SK-N-SH (cell line): ENCODE results near the gene CD19. TPM values are rescaled to one million over a fixed set of nuclear protein-coding genes. Genes with fewer than 3 reads are reported as not detected.

Source experiments
- CTCF ChIA-PET: fragments of 300-600, 350-600 bp; formaldehyde crosslinking; extraction: SDS; loops from one replicate; lab custom pipeline; 2021; lab: Yijun Ruan, JAX
- POLR2A ChIA-PET: fragments of 350-600 bp; sonication (Branson Sonifier 250); formaldehyde crosslinking; extraction: SDS; loops from one replicate; lab custom pipeline; 2020; ENCODE audit warnings: antibody characterized with exemption, inconsistent platforms; lab: Yijun Ruan, JAX
- DNase-seq: peaks from one replicate; pipeline ENCODE4 v3.0.0; 2012
- H2AFZ ChIP-seq: fragments of 200-600 bp; sonication (generic); 2 replicates; pipeline ENCODE4 v1.8.1; 2016; ENCODE audit warnings: antibody characterized with exemption, mild to moderate bottlenecking, low read depth
- H3F3A ChIP-seq: fragments of 200-600 bp; sonication (generic); replicated peaks from 2 replicates; pipeline ENCODE3; 2016; ENCODE audit warnings: antibody characterized with exemption, mild to moderate bottlenecking; ENCODE audit not compliant: insufficient read depth
- H3K27ac ChIP-seq, 2 experiments: fragments of 200-500 bp in 1 of 2; fragments of 200-600 bp in 1 of 2; sonication (Bioruptor generic) in 1 of 2; sonication (generic), shearing (Covaris generic) in 1 of 2; 2 replicates each; pipeline versions ENCODE4 v1.5.1 to v1.6.1; 2014 to 2016; ENCODE audit warnings: low read depth in 2 of 2, inconsistent platforms in 1 of 2, low read length in 1 of 2, mild to moderate bottlenecking in 1 of 2, mixed read lengths in 1 of 2
- H3K27me3 ChIP-seq: fragments of 200-600 bp; sonication (generic), shearing (Covaris generic); 2 replicates; pipeline ENCODE4 v1.6.1; 2016; ENCODE audit warnings: mixed run types; ENCODE audit not compliant: insufficient read depth
- H3K36me3 ChIP-seq, 2 experiments: fragments of 200-500 bp in 1 of 2; fragments of 200-600 bp in 1 of 2; sonication (Bioruptor generic) in 1 of 2; sonication (generic) in 1 of 2; replicated peaks in 1 of 2; 2 replicates each; pipeline versions ENCODE3 to v1.5.1; 2014 to 2016; ENCODE audit warnings: low read length in 1 of 2, mild to moderate bottlenecking in 1 of 2; ENCODE audit not compliant: insufficient read depth in 2 of 2, control insufficient read depth in 1 of 2
- H3K4me1 ChIP-seq, 2 experiments: fragments of 200-500 bp in 1 of 2; fragments of 200-600 bp in 1 of 2; sonication (Bioruptor generic) in 1 of 2; sonication (generic), shearing (Covaris generic) in 1 of 2; 2 replicates each; pipeline versions ENCODE4 v1.5.1 to v1.6.1; 2014 to 2016; ENCODE audit warnings: low read depth in 1 of 2, low read length in 1 of 2, mixed run types in 1 of 2; ENCODE audit not compliant: insufficient read depth in 2 of 2, control insufficient read depth in 1 of 2
- H3K4me2 ChIP-seq: fragments of 200-600 bp; sonication (generic), shearing (Covaris generic); 2 replicates; pipeline ENCODE4 v1.6.1; 2017; ENCODE audit warnings: mixed run types
- H3K4me3 ChIP-seq, 2 experiments: fragments of 200-500 bp in 1 of 2; fragments of 200-600 bp in 1 of 2; sonication (Bioruptor generic) in 1 of 2; sonication (generic), shearing (Covaris generic) in 1 of 2; 2 replicates each; pipeline versions ENCODE4 v1.5.1 to v1.8.1; 2014 to 2016; ENCODE audit warnings: low read depth in 2 of 2, inconsistent platforms in 1 of 2, low read length in 1 of 2, mild to moderate bottlenecking in 1 of 2, mixed read lengths in 1 of 2, moderate library complexity in 1 of 2
- H3K79me2 ChIP-seq: fragments of 200-600 bp; sonication (generic); 2 replicates; pipeline ENCODE4 v1.8.1; 2017; ENCODE audit warnings: mild to moderate bottlenecking; ENCODE audit not compliant: insufficient read depth
- H3K9ac ChIP-seq: fragments of 200-600 bp; sonication (generic); 2 replicates; pipeline ENCODE4 v1.6.1; 2017; ENCODE audit warnings: mixed run types
- H3K9me2 ChIP-seq: fragments of 200-600 bp; sonication (generic); 2 replicates; pipeline ENCODE4 v1.6.1; 2017; ENCODE audit warnings: mixed run types
- H3K9me3 ChIP-seq: fragments of 200-600 bp; sonication (generic); 2 replicates; pipeline ENCODE4 v1.6.1; 2017; ENCODE audit warnings: mixed run types, mild to moderate bottlenecking, moderate library complexity
- H4K20me1 ChIP-seq: fragments of 200-600 bp; sonication (generic); 2 replicates; pipeline ENCODE4 v1.6.1; 2017; ENCODE audit warnings: mild to moderate bottlenecking, mixed run types; ENCODE audit not compliant: insufficient read depth
- CHD2 ChIP-seq: fragments of 150-350 bp; IDR thresholded peaks from 2 replicates; pipeline ENCODE4 v1.6.1; 2018; ENCODE audit warnings: low read length; ENCODE audit not compliant: partially characterized antibody
- ELF1 ChIP-seq: IDR thresholded peaks from 2 replicates; pipeline ENCODE4 v1.4.0; 2012
- EP300 ChIP-seq, 2 experiments: IDR thresholded peaks; 2 replicates each; pipeline versions ENCODE4 v1.4.0 to v1.6.1; 2012; ENCODE audit warnings: borderline replicate concordance in 1 of 2, low read depth in 1 of 2, low read length in 1 of 2
- EZH2phosphoT487 ChIP-seq: fragments of 200-600 bp; sonication (generic); IDR thresholded peaks from 2 replicates; pipeline ENCODE4 v1.6.1; 2017; ENCODE audit warnings: low read depth, mixed run types, mild to moderate bottlenecking, antibody characterized with exemption, moderate library complexity, borderline replicate concordance
- FOXM1 ChIP-seq: IDR thresholded peaks from 2 replicates; pipeline ENCODE4 v1.4.0; 2012; ENCODE audit warnings: low read depth, mild to moderate bottlenecking
- GABPA ChIP-seq: IDR thresholded peaks from 2 replicates; pipeline ENCODE4 v1.4.0; 2012; ENCODE audit warnings: low read depth, mild to moderate bottlenecking
- JUND ChIP-seq: IDR thresholded peaks from 2 replicates; pipeline ENCODE4 v1.4.0; 2012
- MXI1 ChIP-seq: IDR thresholded peaks from 2 replicates; pipeline ENCODE4 v1.6.1; 2012; ENCODE audit warnings: mild to moderate bottlenecking, low read depth, low read length, improper control_type of control experiment
- NFIC ChIP-seq: IDR thresholded peaks from 2 replicates; pipeline ENCODE4 v1.4.0; 2012; ENCODE audit warnings: borderline replicate concordance
- NRF1 ChIP-seq: IDR thresholded peaks from 2 replicates; pipeline ENCODE4 v1.6.1; 2012; ENCODE audit warnings: low read depth, mild to moderate bottlenecking, low read length
- RAD21 ChIP-seq: IDR thresholded peaks from 2 replicates; pipeline ENCODE4 v1.6.1; 2012; ENCODE audit warnings: mild to moderate bottlenecking, low read length
- RFX5 ChIP-seq: IDR thresholded peaks from 2 replicates; pipeline ENCODE4 v1.6.1; 2012; ENCODE audit warnings: mild to moderate bottlenecking, improper control_type of control experiment, low read length
- SMC3 ChIP-seq: IDR thresholded peaks from 2 replicates; pipeline ENCODE4 v1.6.1; 2012; ENCODE audit warnings: low read depth, low read length, improper control_type of control experiment
- TAF1 ChIP-seq: IDR thresholded peaks from 2 replicates; pipeline ENCODE4 v1.6.1; 2012; ENCODE audit warnings: low read depth, mild to moderate bottlenecking, low read length, moderate library complexity, borderline replicate concordance
- TCF12 ChIP-seq: IDR thresholded peaks from 2 replicates; pipeline ENCODE4 v1.4.0; 2012
- YY1 ChIP-seq: IDR thresholded peaks from 2 replicates; pipeline ENCODE4 v1.4.0; 2012; ENCODE audit warnings: low read depth, mild to moderate bottlenecking
- WGBS: methylation state at CpG from one replicate; pipeline ENCODE4 v1.1.6; 2017; ENCODE audit warnings: low lambda C conversion rate; 5-methylcytosine and 5-hydroxymethylcytosine counted together
- polyA plus RNA-seq, 3 experiments: library from polyadenylated mRNA; depleted of rRNA; stranded (reverse); fragments of >200 nt; gene quantifications; 2 replicates each; pipeline ENCODE4 v1.2.3, GENCODE V29; 2012
- TF ChIP-seq, protein P1 (sequence below): fragments of 150-350 bp; IDR thresholded peaks from 2 replicates; pipeline ENCODE4 v1.6.1; 2017; ENCODE audit warnings: antibody characterized with exemption, low read length, low read depth, borderline replicate concordance
- TF ChIP-seq, protein P2 (sequence below): IDR thresholded peaks from 2 replicates; pipeline ENCODE4; 2012
- TF ChIP-seq, protein P3 (sequence below): IDR thresholded peaks from 2 replicates; pipeline ENCODE4 v1.4.0; 2012; ENCODE audit warnings: low read depth, borderline replicate concordance
- TF ChIP-seq, protein P4 (sequence below): IDR thresholded peaks from 2 replicates; pipeline ENCODE4 v1.4.0; 2012; ENCODE audit warnings: low read depth, borderline replicate concordance
- TF ChIP-seq, protein P5 (sequence below): IDR thresholded peaks from 2 replicates; pipeline ENCODE4 v1.6.1; 2012; ENCODE audit warnings: mild to moderate bottlenecking, low read depth, low read length, moderate library complexity
- TF ChIP-seq, protein P6 (sequence below): fragments of 200-600 bp; sonication (generic); IDR thresholded peaks from 2 replicates; pipeline ENCODE4 v1.6.1; 2017; ENCODE audit warnings: antibody characterized with exemption, mild to moderate bottlenecking, moderate library complexity

The CD19 gene
- polyA plus RNA-seq, 1 of the 3 experiments (the other 2 are of a cell fraction), result not detected

DNA sequence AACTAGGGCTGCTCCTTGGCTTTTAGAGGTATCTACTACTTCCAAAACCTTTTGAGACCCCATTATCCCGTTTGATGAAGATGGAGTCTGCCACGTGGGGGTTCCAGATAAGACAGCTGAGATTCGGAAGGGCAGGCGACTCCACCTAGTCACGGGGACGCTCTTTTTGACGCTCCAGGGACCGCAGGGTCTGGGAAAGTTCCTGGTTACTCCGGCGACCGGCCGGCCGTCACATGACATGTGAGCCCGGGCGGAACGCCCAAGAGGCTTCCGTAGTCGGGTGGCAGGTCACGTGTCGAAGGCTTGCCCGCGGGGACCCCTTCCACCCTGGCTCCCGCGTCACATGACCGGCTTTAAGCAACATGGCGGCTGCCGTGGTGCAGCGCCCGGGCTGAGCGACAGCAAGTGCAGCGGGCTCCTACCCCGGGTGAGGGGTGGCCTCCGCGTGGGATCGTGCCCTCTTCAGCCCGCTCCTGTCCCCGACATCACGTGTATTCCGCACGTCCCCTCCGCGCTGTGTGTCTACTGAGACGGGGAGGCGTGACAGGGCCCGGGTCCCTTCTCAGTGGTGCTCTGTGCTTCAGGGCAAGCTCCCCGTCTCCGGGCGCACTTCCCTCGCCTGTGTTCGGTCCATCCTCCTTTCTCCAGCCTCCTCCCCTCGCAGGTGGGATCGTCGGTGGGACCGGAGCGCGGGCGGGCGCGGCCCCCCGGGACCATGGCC lies 42.8 kb downstream of the CD19 start, which contains the start of gene SPNS1:
SPNS1 (plus strand) TSS at position 342 of the 721 bp plus-strand sequence; CDS start at position 716, 374 bp downstream.
- Histone ChIP-seq H3K27me3 (no peaks in the 10 kb centered on the region), H2AFZ (peak within 1 kb of the TSS; percentile 66), H3K4me3 (peak within 1 kb of the TSS; percentile 66 to 83), H3K9me2 (no peaks in the 10 kb centered on the region), H3K9me3 (no peaks in the 10 kb centered on the region), H3F3A (peaks cover 7% of the 10 kb centered on the region), H3K4me2 (peak within 1 kb of the TSS; percentile 81), H3K4me1 (peaks cover 5 to 8% of the 10 kb centered on the region in 2 experiments; a peak in 2 of 4 replicates), H4K20me1 (no peaks in the 10 kb centered on the region), H3K27ac (peak within 1 kb of the TSS; percentile 93), H3K36me3 (no peaks in the 10 kb centered on the region), H3K79me2 (peaks cover 27% of the 10 kb centered on the region), H3K9ac (peak within 1 kb of the TSS; percentile 84)
- CTCF ChIA-PET, result interaction anchor here (0.9 to 2.0 kb wide), 10 partner anchors 11 to 153 kb away, joined by 3 to 8 read pairs (median 4); partner anchors contain the start of genes ATXN2L and NFATC2IP
- POLR2A ChIA-PET, result interaction anchor here (0.9 to 1.9 kb wide), 6 partner anchors 10 to 152 kb away, joined by 3 to 10 read pairs (median 5); partner anchors contain the start of genes ATXN2L, LAT, NFATC2IP and SH2B1
- WGBS, result 2% methylated on average over 40 of the region's 60 CpGs
- DNase-seq, result peak; percentile 99
- TF ChIP-seq FOXM1 (no peak), YY1 (peak; percentile 98), EZH2phosphoT487 (no peak), ELF1 (peak; percentile 81; the same call in 1 of the 2 replicates), CHD2 (peak; percentile 88), TCF12 (peak; percentile 6; the same call in 1 of the 2 replicates), EP300 (IDR thresholded peaks at IDR 0.05; ENCODE audit: borderline replicate concordance in 1 of 2, low read depth in 1 of 2, low read length in 1 of 2) (0 out of 4 replicates have a peak, but pooled peaks of 1 of the 2 experiments have one; percentile 22), NRF1 (no peak), GABPA (no peak), TAF1 (peak; percentile 93), NFIC (no peak), RAD21 (no peak), JUND (no peak; the same call in 1 of the 2 replicates), SMC3 (no peak), RFX5 (no peak), MXI1 (peak; percentile 95)
- TF ChIP-seq, protein P1, sequence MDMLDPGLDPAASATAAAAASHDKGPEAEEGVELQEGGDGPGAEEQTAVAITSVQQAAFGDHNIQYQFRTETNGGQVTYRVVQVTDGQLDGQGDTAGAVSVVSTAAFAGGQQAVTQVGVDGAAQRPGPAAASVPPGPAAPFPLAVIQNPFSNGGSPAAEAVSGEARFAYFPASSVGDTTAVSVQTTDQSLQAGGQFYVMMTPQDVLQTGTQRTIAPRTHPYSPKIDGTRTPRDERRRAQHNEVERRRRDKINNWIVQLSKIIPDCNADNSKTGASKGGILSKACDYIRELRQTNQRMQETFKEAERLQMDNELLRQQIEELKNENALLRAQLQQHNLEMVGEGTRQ, result peak; percentile 99
- TF ChIP-seq, protein P2, sequence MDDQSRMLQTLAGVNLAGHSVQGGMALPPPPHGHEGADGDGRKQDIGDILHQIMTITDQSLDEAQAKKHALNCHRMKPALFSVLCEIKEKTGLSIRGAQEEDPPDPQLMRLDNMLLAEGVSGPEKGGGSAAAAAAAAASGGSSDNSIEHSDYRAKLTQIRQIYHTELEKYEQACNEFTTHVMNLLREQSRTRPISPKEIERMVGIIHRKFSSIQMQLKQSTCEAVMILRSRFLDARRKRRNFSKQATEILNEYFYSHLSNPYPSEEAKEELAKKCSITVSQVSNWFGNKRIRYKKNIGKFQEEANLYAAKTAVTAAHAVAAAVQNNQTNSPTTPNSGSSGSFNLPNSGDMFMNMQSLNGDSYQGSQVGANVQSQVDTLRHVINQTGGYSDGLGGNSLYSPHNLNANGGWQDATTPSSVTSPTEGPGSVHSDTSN, result peak; percentile 56; the same call in 1 of the 2 replicates
- TF ChIP-seq, protein P3, sequence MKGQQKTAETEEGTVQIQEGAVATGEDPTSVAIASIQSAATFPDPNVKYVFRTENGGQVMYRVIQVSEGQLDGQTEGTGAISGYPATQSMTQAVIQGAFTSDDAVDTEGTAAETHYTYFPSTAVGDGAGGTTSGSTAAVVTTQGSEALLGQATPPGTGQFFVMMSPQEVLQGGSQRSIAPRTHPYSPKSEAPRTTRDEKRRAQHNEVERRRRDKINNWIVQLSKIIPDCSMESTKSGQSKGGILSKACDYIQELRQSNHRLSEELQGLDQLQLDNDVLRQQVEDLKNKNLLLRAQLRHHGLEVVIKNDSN, result peak; percentile 100
- TF ChIP-seq, protein P4, sequence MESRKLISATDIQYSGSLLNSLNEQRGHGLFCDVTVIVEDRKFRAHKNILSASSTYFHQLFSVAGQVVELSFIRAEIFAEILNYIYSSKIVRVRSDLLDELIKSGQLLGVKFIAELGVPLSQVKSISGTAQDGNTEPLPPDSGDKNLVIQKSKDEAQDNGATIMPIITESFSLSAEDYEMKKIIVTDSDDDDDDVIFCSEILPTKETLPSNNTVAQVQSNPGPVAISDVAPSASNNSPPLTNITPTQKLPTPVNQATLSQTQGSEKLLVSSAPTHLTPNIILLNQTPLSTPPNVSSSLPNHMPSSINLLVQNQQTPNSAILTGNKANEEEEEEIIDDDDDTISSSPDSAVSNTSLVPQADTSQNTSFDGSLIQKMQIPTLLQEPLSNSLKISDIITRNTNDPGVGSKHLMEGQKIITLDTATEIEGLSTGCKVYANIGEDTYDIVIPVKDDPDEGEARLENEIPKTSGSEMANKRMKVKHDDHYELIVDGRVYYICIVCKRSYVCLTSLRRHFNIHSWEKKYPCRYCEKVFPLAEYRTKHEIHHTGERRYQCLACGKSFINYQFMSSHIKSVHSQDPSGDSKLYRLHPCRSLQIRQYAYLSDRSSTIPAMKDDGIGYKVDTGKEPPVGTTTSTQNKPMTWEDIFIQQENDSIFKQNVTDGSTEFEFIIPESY, result peak; percentile 77; the same call in 1 of the 2 replicates
- TF ChIP-seq, protein P5, sequence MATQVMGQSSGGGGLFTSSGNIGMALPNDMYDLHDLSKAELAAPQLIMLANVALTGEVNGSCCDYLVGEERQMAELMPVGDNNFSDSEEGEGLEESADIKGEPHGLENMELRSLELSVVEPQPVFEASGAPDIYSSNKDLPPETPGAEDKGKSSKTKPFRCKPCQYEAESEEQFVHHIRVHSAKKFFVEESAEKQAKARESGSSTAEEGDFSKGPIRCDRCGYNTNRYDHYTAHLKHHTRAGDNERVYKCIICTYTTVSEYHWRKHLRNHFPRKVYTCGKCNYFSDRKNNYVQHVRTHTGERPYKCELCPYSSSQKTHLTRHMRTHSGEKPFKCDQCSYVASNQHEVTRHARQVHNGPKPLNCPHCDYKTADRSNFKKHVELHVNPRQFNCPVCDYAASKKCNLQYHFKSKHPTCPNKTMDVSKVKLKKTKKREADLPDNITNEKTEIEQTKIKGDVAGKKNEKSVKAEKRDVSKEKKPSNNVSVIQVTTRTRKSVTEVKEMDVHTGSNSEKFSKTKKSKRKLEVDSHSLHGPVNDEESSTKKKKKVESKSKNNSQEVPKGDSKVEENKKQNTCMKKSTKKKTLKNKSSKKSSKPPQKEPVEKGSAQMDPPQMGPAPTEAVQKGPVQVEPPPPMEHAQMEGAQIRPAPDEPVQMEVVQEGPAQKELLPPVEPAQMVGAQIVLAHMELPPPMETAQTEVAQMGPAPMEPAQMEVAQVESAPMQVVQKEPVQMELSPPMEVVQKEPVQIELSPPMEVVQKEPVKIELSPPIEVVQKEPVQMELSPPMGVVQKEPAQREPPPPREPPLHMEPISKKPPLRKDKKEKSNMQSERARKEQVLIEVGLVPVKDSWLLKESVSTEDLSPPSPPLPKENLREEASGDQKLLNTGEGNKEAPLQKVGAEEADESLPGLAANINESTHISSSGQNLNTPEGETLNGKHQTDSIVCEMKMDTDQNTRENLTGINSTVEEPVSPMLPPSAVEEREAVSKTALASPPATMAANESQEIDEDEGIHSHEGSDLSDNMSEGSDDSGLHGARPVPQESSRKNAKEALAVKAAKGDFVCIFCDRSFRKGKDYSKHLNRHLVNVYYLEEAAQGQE, result peak; percentile 77; the same call in 1 of the 2 replicates
- TF ChIP-seq, protein P6, sequence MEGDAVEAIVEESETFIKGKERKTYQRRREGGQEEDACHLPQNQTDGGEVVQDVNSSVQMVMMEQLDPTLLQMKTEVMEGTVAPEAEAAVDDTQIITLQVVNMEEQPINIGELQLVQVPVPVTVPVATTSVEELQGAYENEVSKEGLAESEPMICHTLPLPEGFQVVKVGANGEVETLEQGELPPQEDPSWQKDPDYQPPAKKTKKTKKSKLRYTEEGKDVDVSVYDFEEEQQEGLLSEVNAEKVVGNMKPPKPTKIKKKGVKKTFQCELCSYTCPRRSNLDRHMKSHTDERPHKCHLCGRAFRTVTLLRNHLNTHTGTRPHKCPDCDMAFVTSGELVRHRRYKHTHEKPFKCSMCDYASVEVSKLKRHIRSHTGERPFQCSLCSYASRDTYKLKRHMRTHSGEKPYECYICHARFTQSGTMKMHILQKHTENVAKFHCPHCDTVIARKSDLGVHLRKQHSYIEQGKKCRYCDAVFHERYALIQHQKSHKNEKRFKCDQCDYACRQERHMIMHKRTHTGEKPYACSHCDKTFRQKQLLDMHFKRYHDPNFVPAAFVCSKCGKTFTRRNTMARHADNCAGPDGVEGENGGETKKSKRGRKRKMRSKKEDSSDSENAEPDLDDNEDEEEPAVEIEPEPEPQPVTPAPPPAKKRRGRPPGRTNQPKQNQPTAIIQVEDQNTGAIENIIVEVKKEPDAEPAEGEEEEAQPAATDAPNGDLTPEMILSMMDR, result no peak
